H1 (cell line): ENCODE results near the gene TXLNG.

ENCODE experiments used
- EZH2 ChIP-seq: fragments of 200-600 bp; sonication (generic); IDR thresholded peaks from 2 replicates; pipeline ENCODE4 v1.7.1; 2012; ENCODE audit warnings: low read depth, mild to moderate bottlenecking, moderate library complexity, low read length, inconsistent platforms; ENCODE audit not compliant: severe bottlenecking
- POLR2A ChIP-seq, 2 experiments: IDR thresholded peaks; 1 replicate in 1 of 2; 2 replicates in 1 of 2; pipeline ENCODE4 v1.6.1; 2011; ENCODE audit warnings: low read depth in 2 of 2, low read length in 2 of 2, mild to moderate bottlenecking in 2 of 2; ENCODE audit errors: control extremely low read depth in 1 of 2
- POLR2AphosphoS5 ChIP-seq: IDR thresholded peaks from 2 replicates; pipeline ENCODE4 v1.6.1; 2011; ENCODE audit warnings: low read depth, low read length
- POU5F1 ChIP-seq: IDR thresholded peaks from 2 replicates; pipeline ENCODE4 v1.6.1; 2011; ENCODE audit warnings: low read depth, mild to moderate bottlenecking, low read length, moderate library complexity
- SIN3A ChIP-seq, 2 experiments: IDR thresholded peaks in 1 of 2; conservative IDR thresholded peaks in 1 of 2; 2 replicates each; pipeline ENCODE4 v1.6.1; 2011 to 2012; ENCODE audit warnings: low read length in 2 of 2, improper control_type of control experiment in 1 of 2, low read depth in 1 of 2, mild to moderate bottlenecking in 1 of 2
- TAF7 ChIP-seq: optimal IDR thresholded peaks from 2 replicates; pipeline ENCODE3; 2011; ENCODE audit warnings: low read depth, mild to moderate bottlenecking, inconsistent platforms, low read length, moderate library complexity, borderline replicate concordance
- TF ChIP-seq, protein P1 (sequence below), 3 experiments: IDR thresholded peaks; 1 replicate in 2 of 3; 2 replicates in 1 of 3; pipeline versions ENCODE4 v1.5.1 to v1.6.1; 2011; ENCODE audit warnings: low read length in 3 of 3, mild to moderate bottlenecking in 3 of 3, inconsistent platforms in 2 of 3, low read depth in 1 of 3, moderate library complexity in 1 of 3; ENCODE audit not compliant: insufficient read depth in 1 of 3; ENCODE audit errors: control extremely low read depth in 1 of 3
- TF ChIP-seq, protein P2 (sequence below): IDR thresholded peaks from 2 replicates; pipeline ENCODE4 v1.6.1; 2011; ENCODE audit warnings: low read length, improper control_type of control experiment
- TF ChIP-seq, protein P3 (sequence below): IDR thresholded peaks from 2 replicates; pipeline ENCODE4 v1.6.1; 2012; ENCODE audit warnings: inconsistent platforms

DNA sequence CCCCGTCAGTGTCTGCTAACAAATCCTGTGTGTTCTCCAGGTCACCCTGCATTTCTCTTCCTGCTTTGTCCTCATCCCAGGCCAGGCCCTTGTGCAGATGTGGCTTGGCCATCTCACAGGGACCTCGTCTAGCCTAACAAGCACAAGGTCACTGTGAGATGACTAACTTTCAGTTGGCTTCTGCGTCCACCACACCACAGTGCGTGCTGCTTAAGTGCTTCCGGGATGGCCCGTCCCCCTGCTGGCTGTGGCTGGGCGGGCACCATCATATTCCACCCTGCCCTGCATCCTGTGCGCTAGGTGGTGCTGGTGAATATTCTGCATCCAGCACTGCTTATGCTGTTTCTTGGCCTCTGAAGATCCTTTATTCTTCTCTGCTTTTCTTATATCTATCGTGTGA is 50.1 kb downstream of the TXLNG start:
- TF ChIP-seq POU5F1, result no peak
- TF ChIP-seq, protein P1, sequence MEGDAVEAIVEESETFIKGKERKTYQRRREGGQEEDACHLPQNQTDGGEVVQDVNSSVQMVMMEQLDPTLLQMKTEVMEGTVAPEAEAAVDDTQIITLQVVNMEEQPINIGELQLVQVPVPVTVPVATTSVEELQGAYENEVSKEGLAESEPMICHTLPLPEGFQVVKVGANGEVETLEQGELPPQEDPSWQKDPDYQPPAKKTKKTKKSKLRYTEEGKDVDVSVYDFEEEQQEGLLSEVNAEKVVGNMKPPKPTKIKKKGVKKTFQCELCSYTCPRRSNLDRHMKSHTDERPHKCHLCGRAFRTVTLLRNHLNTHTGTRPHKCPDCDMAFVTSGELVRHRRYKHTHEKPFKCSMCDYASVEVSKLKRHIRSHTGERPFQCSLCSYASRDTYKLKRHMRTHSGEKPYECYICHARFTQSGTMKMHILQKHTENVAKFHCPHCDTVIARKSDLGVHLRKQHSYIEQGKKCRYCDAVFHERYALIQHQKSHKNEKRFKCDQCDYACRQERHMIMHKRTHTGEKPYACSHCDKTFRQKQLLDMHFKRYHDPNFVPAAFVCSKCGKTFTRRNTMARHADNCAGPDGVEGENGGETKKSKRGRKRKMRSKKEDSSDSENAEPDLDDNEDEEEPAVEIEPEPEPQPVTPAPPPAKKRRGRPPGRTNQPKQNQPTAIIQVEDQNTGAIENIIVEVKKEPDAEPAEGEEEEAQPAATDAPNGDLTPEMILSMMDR (IDR thresholded peaks at IDR 0.05; ENCODE audit: control extremely low read depth in 1 of 3, insufficient read depth in 1 of 3, low read depth in 1 of 3, low read length in 3 of 3), result peak; percentile 66 to 87 (median 84)
- no peak for TF ChIP-seq POLR2A (IDR thresholded peaks at IDR 0.05; ENCODE audit: control extremely low read depth in 1 of 2, low read depth in 2 of 2, low read length in 2 of 2)
- TF ChIP-seq, protein P2, sequence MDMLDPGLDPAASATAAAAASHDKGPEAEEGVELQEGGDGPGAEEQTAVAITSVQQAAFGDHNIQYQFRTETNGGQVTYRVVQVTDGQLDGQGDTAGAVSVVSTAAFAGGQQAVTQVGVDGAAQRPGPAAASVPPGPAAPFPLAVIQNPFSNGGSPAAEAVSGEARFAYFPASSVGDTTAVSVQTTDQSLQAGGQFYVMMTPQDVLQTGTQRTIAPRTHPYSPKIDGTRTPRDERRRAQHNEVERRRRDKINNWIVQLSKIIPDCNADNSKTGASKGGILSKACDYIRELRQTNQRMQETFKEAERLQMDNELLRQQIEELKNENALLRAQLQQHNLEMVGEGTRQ, result no peak
- peak; percentile 50; the same call in 1 of the 2 replicates for TF ChIP-seq POLR2AphosphoS5
- TF ChIP-seq TAF7, result no peak
- no peak for TF ChIP-seq SIN3A (conservative IDR thresholded peaks at IDR 0.05 in 1 of 2, IDR thresholded peaks at IDR 0.05 in 1 of 2; ENCODE audit: low read depth in 1 of 2, low read length in 2 of 2)
- TF ChIP-seq, protein P3, sequence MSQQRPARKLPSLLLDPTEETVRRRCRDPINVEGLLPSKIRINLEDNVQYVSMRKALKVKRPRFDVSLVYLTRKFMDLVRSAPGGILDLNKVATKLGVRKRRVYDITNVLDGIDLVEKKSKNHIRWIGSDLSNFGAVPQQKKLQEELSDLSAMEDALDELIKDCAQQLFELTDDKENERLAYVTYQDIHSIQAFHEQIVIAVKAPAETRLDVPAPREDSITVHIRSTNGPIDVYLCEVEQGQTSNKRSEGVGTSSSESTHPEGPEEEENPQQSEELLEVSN, result no peak
- TF ChIP-seq EZH2, result no peak
